H9 (cell line): Measurements from ENCODE around the gene JADE2. TPM values are rescaled to one million over a fixed set of nuclear protein-coding genes. Genes with fewer than 3 reads are reported as not detected.

ENCODE experiments used
- DNase-seq: peaks from one replicate; pipeline ENCODE4 v3.0.0-alpha.2; 2017
- H2AFZ ChIP-seq: one replicate; pipeline ENCODE4 v1.6.1; 2013; ENCODE audit warnings: mild to moderate bottlenecking, low read length, control low read depth, moderate library complexity
- H2AK5ac ChIP-seq: 2 replicates; pipeline ENCODE4 v1.6.1; 2013; ENCODE audit warnings: low read length, control low read depth, mixed read lengths; ENCODE audit not compliant: insufficient read length
- H2BK120ac ChIP-seq: one replicate; pipeline ENCODE4 v1.6.1; 2013; ENCODE audit warnings: low read depth, mild to moderate bottlenecking, low read length, control low read depth, inconsistent platforms; ENCODE audit not compliant: poor library complexity, severe bottlenecking
- H2BK12ac ChIP-seq: 2 replicates; pipeline ENCODE4 v1.6.1; 2013; ENCODE audit warnings: low read length, control low read depth, mixed read lengths, low read depth; ENCODE audit not compliant: insufficient read length
- H2BK15ac ChIP-seq: 2 replicates; pipeline ENCODE4 v1.6.1; 2013; ENCODE audit warnings: low read depth, low read length, control low read depth
- H2BK20ac ChIP-seq: one replicate; pipeline ENCODE4 v1.6.1; 2013; ENCODE audit warnings: low read depth, mild to moderate bottlenecking, low read length, control low read depth, inconsistent platforms; ENCODE audit not compliant: poor library complexity, severe bottlenecking
- H2BK5ac ChIP-seq: 2 replicates; pipeline ENCODE4 v1.6.1; 2013; ENCODE audit warnings: low read length, control low read depth, mixed read lengths; ENCODE audit not compliant: insufficient read length
- H3K14ac ChIP-seq: 2 replicates; pipeline ENCODE4 v1.6.1; 2013; ENCODE audit warnings: low read length, control low read depth; ENCODE audit not compliant: insufficient read depth
- H3K18ac ChIP-seq: 2 replicates; pipeline ENCODE4 v1.6.1; 2013; ENCODE audit warnings: low read depth, mild to moderate bottlenecking, mixed read lengths, low read length, control low read depth; ENCODE audit not compliant: insufficient read length
- H3K23ac ChIP-seq: 2 replicates; pipeline ENCODE4 v1.6.1; 2013; ENCODE audit warnings: low read length, control low read depth, mixed read lengths, low read depth; ENCODE audit not compliant: insufficient read length
- H3K23me2 ChIP-seq: 2 replicates; pipeline ENCODE4 v1.6.1; 2013; ENCODE audit warnings: low read depth, mild to moderate bottlenecking, mixed read lengths, low read length, control low read depth; ENCODE audit not compliant: insufficient read length, poor library complexity, severe bottlenecking
- H3K27ac ChIP-seq: 2 replicates; pipeline ENCODE4 v1.5.1; 2013; ENCODE audit warnings: low read length, control low read depth, mixed read lengths, low read depth; ENCODE audit not compliant: insufficient read length
- H3K27me3 ChIP-seq: 2 replicates; pipeline ENCODE4 v1.6.1; 2013; ENCODE audit warnings: low read length, control low read depth, inconsistent platforms; ENCODE audit not compliant: insufficient read depth
- H3K4ac ChIP-seq: 2 replicates; pipeline ENCODE4 v1.6.1; 2013; ENCODE audit warnings: low read depth, mild to moderate bottlenecking, control low read depth, inconsistent platforms, low read length, moderate library complexity
- H3K4me1 ChIP-seq: 2 replicates; pipeline ENCODE4 v1.6.1; 2013; ENCODE audit warnings: low read length, control low read depth, inconsistent platforms; ENCODE audit not compliant: insufficient read depth
- H3K4me2 ChIP-seq: 2 replicates; pipeline ENCODE4 v1.6.1; 2013; ENCODE audit warnings: low read length, control low read depth, mixed read lengths; ENCODE audit not compliant: insufficient read length, insufficient read depth
- H3K56ac ChIP-seq: 2 replicates; pipeline ENCODE4 v1.6.1; 2013; ENCODE audit warnings: low read depth, mild to moderate bottlenecking, mixed read lengths, low read length, control low read depth; ENCODE audit not compliant: insufficient read length
- H3K79me1 ChIP-seq: 2 replicates; pipeline ENCODE4 v1.6.1; 2013; ENCODE audit warnings: low read depth, mild to moderate bottlenecking, moderate library complexity, low read length, control low read depth, inconsistent platforms; ENCODE audit not compliant: insufficient read depth, poor library complexity, severe bottlenecking
- H3K79me2 ChIP-seq: 2 replicates; pipeline ENCODE4 v1.6.1; 2013; ENCODE audit warnings: low read length, control low read depth, inconsistent platforms; ENCODE audit not compliant: insufficient read depth
- H3K9ac ChIP-seq: 2 replicates; pipeline ENCODE4 v1.6.1; 2013; ENCODE audit warnings: low read length, control low read depth, mixed read lengths; ENCODE audit not compliant: insufficient read length; ENCODE audit errors: extremely low read depth
- H3K9me3 ChIP-seq: one replicate; pipeline ENCODE4 v1.6.1; 2013; ENCODE audit warnings: low read depth, low read length, inconsistent platforms; ENCODE audit not compliant: control insufficient read depth
- H3T11ph ChIP-seq: one replicate; pipeline ENCODE4 v1.6.1; 2013; ENCODE audit warnings: mild to moderate bottlenecking, low read length, control low read depth, inconsistent platforms
- H4K20me1 ChIP-seq: one replicate; pipeline ENCODE4 v1.6.1; 2013; ENCODE audit not compliant: control insufficient read depth, insufficient read length, insufficient read depth
- H4K5ac ChIP-seq: 2 replicates; pipeline ENCODE4 v1.6.1; 2013; ENCODE audit warnings: low read depth, mild to moderate bottlenecking, mixed read lengths, low read length, control low read depth; ENCODE audit not compliant: insufficient read length
- H4K8ac ChIP-seq: replicated peaks from 2 replicates; pipeline ENCODE4 v1.6.1; 2013; ENCODE audit warnings: low read length, control low read depth, mixed read lengths, low read depth; ENCODE audit not compliant: insufficient read length
- H4K91ac ChIP-seq: 2 replicates; pipeline ENCODE4 v1.6.1; 2013; ENCODE audit warnings: low read depth, mild to moderate bottlenecking, moderate library complexity, mixed read lengths, low read length, control low read depth; ENCODE audit not compliant: insufficient read length
- H3K27ac Mint-ChIP-seq, 3 experiments: 2 replicates in 2 of 3; 3 replicates in 1 of 3; pipeline ENCODE4 v1.8.0; 2020 to 2021; ENCODE audit warnings: mixed read lengths in 3 of 3, mild to moderate bottlenecking in 1 of 3, moderate library complexity in 1 of 3
- H3K27me3 Mint-ChIP-seq: 2 replicates; pipeline ENCODE4 v1.8.0; 2021; ENCODE audit warnings: low read depth, mild to moderate bottlenecking, moderate library complexity, mixed read lengths
- H3K36me3 Mint-ChIP-seq, 3 experiments: 2 replicates in 2 of 3; 3 replicates in 1 of 3; pipeline ENCODE4 v1.8.0; 2020 to 2021; ENCODE audit warnings: low read depth in 3 of 3, mixed read lengths in 3 of 3; ENCODE audit not compliant: insufficient read depth in 1 of 3
- H3K4me1 Mint-ChIP-seq, 2 experiments: 2 replicates each; pipeline ENCODE4 v1.8.0; 2020; ENCODE audit warnings: mixed read lengths in 2 of 2
- H3K4me3 Mint-ChIP-seq, 2 experiments: 2 replicates in 1 of 2; 3 replicates in 1 of 2; pipeline ENCODE4 v1.8.0; 2020 to 2021; ENCODE audit warnings: mild to moderate bottlenecking in 2 of 2, mixed read lengths in 2 of 2, moderate library complexity in 1 of 2
- H3K9me3 Mint-ChIP-seq, 2 experiments: 2 replicates in 1 of 2; 3 replicates in 1 of 2; pipeline ENCODE4 v1.8.0; 2020; ENCODE audit warnings: mild to moderate bottlenecking in 2 of 2, mixed read lengths in 2 of 2, moderate library complexity in 1 of 2
- CTCF ChIP-seq: fragments of 200-600 bp; sonication (generic); conservative IDR thresholded peaks from 3 replicates; pipeline ENCODE4 v1.8.0; 2021; ENCODE audit warnings: antibody characterized with exemption, mild to moderate bottlenecking
- WGBS: extraction: QIAGEN DNeasy Blood & Tissue Kit; methylation state at CpG from one replicate; pipeline ENCODE4 v1.1.7; 2013; ENCODE audit warnings: missing lambda C conversion rate, low lambda C conversion rate, mixed read lengths; ENCODE audit not compliant: insufficient read length; ENCODE audit errors: extremely low coverage; 5-methylcytosine and 5-hydroxymethylcytosine counted together
- long read RNA-seq: library from polyadenylated mRNA; unstranded; transcript quantifications from one replicate; pipeline ENCODE4 v2.0.0, GENCODE V29; 2020
- total RNA-seq: library from RNA; stranded (reverse); gene quantifications from 2 replicates; pipeline ENCODE4 v1.2.1, GENCODE V29; 2021

The JADE2 gene
- 99.7 and 101 TPM in 2 replicates for total RNA-seq
- long read RNA-seq, full-length matches to known transcripts = 11 of 110 reads
- long read RNA-seq, partial matches to known transcripts = 14 of 110 reads
- long read RNA-seq, other reads (novel, unspliced or antisense) = 85 of 110 reads

- Histone ChIP-seq H2BK12ac (no peak within 1 kb of the TSS), H4K91ac (no peak within 1 kb of the TSS), H2BK120ac (no peak within 1 kb of the TSS), H3T11ph (no peak within 1 kb of the TSS), H3K14ac (peak within 1 kb of the TSS; percentile 71), H3K4me2 (peak within 1 kb of the TSS; percentile 81), H3K4ac (no peak within 1 kb of the TSS; the same call in 1 of the 2 replicates), H3K79me1 (peaks cover 5% of the 10 kb centered on the region), H3K18ac (peak within 1 kb of the TSS; percentile 72), H2AK5ac (no peak within 1 kb of the TSS), H2BK20ac (no peak within 1 kb of the TSS), H3K56ac (no peak within 1 kb of the TSS), H2BK5ac (no peak within 1 kb of the TSS), H3K9me3 (no peaks in the 10 kb centered on the region), H3K4me1 (peaks cover 2% of the 10 kb centered on the region; the same call in 1 of the 2 replicates), H3K23me2 (peaks cover 18% of the 10 kb centered on the region), H2BK15ac (no peak within 1 kb of the TSS), H3K27ac (peak within 1 kb of the TSS; percentile 52), H3K9ac (peak within 1 kb of the TSS; percentile 72), H2AFZ (no peak within 1 kb of the TSS), H3K79me2 (peaks cover 15% of the 10 kb centered on the region; the same call in 1 of the 2 replicates), H3K23ac (no peak within 1 kb of the TSS), H4K20me1 (no peaks in the 10 kb centered on the region), H4K8ac (no peak within 1 kb of the TSS), H4K5ac (no peak within 1 kb of the TSS), H3K27me3 (no peaks in the 10 kb centered on the region)
- Mint-ChIP-seq H3K27ac (peak within 1 kb of the TSS; percentile 95 to 98 (median 97)), H3K36me3 (peaks cover 0 to 2% (median 0%) of the 10 kb centered on the region in 3 experiments; a peak in 2 of 7 replicates), H3K9me3 (no peaks in the 10 kb centered on the region; a peak in 1 of 5 replicates), H3K4me3 (peak within 1 kb of the TSS; percentile 97 to 99), H3K27me3 (peaks cover 3% of the 10 kb centered on the region; the same call in 1 of the 2 replicates), H3K4me1 (peaks cover 33 to 36% of the 10 kb centered on the region in 2 experiments)
- no CpG with 5 or more reads among the region's 57 CpGs for WGBS
- TF ChIP-seq CTCF = no peak
- DNase-seq = peak; percentile 57
These were observed at the start of gene JADE2 for GRCh38 chr5:134524826-134525682. JADE2 (plus strand) TSS chr5:134525670; CDS start chr5:134535858, 10,188 bp downstream.
